ENCODE results near the gene PFN1. TPM values are rescaled to one million over a fixed set of nuclear protein-coding genes. Genes with fewer than 3 reads are reported as not detected.
A peak's percentile ranks its signal among the peaks of the same experiment; 100 is the strongest.

The PFN1 gene
- total RNA-seq, 1 donor from 2014 or later = 874 TPM

DNA sequence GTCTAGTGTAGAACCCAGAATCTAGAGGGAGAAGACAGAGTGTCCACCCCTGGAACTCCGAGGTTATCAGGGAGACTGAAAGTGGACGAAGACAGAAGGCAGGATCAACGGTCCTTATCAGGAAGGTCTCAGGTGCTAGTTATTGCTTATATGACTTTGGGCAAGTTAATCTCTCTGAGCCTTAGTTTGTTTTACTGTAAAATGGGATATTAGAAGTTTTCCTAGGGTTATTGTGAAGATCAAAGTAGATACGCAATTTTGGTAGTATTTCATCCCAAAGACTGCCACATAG lies 7.1 kb downstream of the PFN1 start:
- H3K4me3 Mint-ChIP-seq (ENCODE audit: unreplicated experiment) = peak overlapping the region; percentile 97
- peaks cover 26% of the 10 kb centered on the region for H3K36me3 Mint-ChIP-seq (ENCODE audit: low read depth, unreplicated experiment)
- peaks cover 37% of the 10 kb centered on the region for H3K4me1 Mint-ChIP-seq (ENCODE audit: unreplicated experiment)
- H3K27me3 Mint-ChIP-seq (ENCODE audit: unreplicated experiment) = peaks cover 18% of the 10 kb centered on the region
- no peak for DNase-seq (ENCODE audit: low spot score)
- peak overlapping the region; percentile 99 for H3K27ac Mint-ChIP-seq (ENCODE audit: unreplicated experiment)
- no peaks in the 10 kb centered on the region for H3K9me3 Mint-ChIP-seq (ENCODE audit: unreplicated experiment)
- TF ChIP-seq, protein P1, sequence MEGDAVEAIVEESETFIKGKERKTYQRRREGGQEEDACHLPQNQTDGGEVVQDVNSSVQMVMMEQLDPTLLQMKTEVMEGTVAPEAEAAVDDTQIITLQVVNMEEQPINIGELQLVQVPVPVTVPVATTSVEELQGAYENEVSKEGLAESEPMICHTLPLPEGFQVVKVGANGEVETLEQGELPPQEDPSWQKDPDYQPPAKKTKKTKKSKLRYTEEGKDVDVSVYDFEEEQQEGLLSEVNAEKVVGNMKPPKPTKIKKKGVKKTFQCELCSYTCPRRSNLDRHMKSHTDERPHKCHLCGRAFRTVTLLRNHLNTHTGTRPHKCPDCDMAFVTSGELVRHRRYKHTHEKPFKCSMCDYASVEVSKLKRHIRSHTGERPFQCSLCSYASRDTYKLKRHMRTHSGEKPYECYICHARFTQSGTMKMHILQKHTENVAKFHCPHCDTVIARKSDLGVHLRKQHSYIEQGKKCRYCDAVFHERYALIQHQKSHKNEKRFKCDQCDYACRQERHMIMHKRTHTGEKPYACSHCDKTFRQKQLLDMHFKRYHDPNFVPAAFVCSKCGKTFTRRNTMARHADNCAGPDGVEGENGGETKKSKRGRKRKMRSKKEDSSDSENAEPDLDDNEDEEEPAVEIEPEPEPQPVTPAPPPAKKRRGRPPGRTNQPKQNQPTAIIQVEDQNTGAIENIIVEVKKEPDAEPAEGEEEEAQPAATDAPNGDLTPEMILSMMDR (IDR thresholded peaks at IDR 0.05; ENCODE audit: unreplicated experiment) = no peak

DNA sequence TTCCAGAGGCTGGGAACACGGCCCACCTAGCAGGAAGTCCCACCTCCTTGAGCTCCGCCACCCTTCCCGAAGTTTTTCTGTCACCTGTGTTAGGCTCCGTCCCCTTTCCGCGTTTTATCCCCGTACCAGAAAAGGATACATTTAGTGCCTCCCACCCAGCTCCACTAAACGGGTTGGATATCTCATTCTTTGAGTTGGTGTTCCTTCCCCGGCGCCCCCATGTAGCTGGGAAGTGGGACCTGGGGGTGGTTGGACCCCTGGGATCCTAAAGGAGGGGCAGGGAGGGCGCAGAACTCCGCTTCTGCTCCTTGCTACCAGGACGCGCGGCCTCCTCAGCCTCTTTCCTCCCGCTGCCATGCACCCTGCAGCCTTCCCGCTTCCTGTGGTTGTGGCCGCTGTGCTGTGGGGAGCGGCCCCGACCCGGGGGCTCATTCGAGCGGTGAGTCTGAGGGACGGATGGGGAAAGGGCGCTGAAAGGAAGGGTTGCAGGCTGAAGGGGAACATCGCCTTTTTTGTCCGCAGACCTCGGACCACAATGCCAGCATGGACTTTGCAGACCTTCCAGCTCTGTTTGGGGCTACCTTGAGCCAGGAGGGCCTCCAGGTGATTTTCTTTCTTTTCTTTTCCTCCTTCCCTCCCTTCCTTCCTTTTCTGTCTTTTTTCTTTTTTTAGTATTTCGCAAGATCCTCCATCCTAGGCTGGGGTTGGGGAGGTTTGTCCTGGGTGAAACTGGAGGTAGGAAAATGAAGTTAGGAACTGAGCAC lies 7.6 kb downstream of the PFN1 start:
- Mint-ChIP-seq H3K4me1 (ENCODE audit: unreplicated experiment) (peaks cover 34% of the 10 kb centered on the region), H3K36me3 (ENCODE audit: low read depth, unreplicated experiment) (peaks cover 27% of the 10 kb centered on the region), H3K9me3 (ENCODE audit: unreplicated experiment) (no peaks in the 10 kb centered on the region), H3K27me3 (ENCODE audit: unreplicated experiment) (peaks cover 23% of the 10 kb centered on the region), H3K27ac (ENCODE audit: unreplicated experiment) (peak overlapping the region; percentile 99), H3K4me3 (ENCODE audit: unreplicated experiment) (peak overlapping the region; percentile 97)
- TF ChIP-seq, protein P1 (IDR thresholded peaks at IDR 0.05; ENCODE audit: unreplicated experiment) = no peak
- DNase-seq (ENCODE audit: low spot score) = peak; percentile 39

DNA sequence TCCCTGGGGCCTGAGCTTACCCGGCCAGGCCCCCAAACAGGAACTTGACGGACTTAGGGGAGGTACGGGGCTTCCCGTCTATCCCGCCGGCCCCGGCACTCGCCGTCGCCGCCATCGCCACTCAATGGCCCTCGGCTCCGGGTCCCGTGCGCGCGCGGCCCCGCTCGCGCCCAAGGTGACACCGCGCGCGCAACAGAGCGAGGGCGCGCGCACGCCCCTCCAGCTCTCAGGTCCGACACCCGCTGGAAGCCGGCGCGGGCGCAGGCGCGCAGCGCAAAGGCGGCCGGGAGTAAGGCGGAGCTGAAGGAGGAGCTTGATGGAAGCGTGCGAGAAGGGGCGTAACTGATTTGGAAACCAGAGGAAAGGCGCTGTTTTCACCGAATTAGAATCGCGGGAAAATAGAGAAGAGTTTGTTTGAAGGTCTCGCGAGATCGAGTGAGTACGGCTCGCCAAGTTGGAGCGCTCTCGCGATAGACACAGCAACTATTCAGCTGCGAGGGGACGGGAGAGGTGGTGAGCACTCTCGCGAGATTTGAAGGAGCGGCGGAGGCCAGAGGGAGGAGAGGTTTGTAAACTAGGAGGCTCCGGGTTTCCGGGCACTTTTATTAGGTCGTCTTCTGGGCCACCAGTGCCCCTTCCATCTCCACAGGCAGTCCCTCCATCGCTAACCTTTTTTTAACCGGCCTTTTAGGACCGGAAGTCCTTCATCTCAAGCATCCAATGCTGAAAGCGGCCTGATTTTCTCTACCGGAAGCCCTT lies 8.4 kb downstream of the PFN1 start, which contains the start of the genes RNF167 and SLC25A11:
RNF167 (plus strand) TSS at position 473 of the 759 bp plus-strand sequence. CDS start 642 bp downstream, outside the sequence.
SLC25A11 (minus strand) TSS at position 251 of the 759 bp plus-strand sequence; CDS start at position 115, 136 bp downstream.
- Mint-ChIP-seq H3K36me3 (ENCODE audit: low read depth, unreplicated experiment) (peaks cover 20% of the 10 kb centered on the region), H3K4me1 (ENCODE audit: unreplicated experiment) (peaks cover 26% of the 10 kb centered on the region)

DNA sequence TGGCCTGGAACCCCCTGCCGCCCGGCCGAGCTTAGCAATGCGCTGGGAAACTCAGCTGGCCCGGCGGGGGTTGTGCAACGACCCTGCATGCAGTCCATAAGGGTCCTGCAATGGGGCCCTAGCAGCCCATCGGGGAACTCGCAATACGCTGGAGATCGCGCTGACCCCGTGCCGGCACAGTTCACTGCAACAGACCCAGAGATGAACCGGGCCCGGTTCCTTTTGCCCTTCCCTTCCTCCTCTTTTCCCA lies 8.9 kb downstream of the PFN1 start:
- peak; percentile 37 for DNase-seq (ENCODE audit: low spot score)
- peaks cover 24% of the 10 kb centered on the region for H3K4me1 Mint-ChIP-seq (ENCODE audit: unreplicated experiment)
- H3K4me3 Mint-ChIP-seq (ENCODE audit: unreplicated experiment) = peak overlapping the region; percentile 97
- H3K27me3 Mint-ChIP-seq (ENCODE audit: unreplicated experiment) = peaks cover 19% of the 10 kb centered on the region
- TF ChIP-seq, protein P1 (IDR thresholded peaks at IDR 0.05; ENCODE audit: unreplicated experiment) = no peak
- peaks cover 18% of the 10 kb centered on the region for H3K36me3 Mint-ChIP-seq (ENCODE audit: low read depth, unreplicated experiment)
- H3K9me3 Mint-ChIP-seq (ENCODE audit: unreplicated experiment) = no peaks in the 10 kb centered on the region
- H3K27ac Mint-ChIP-seq (ENCODE audit: unreplicated experiment) = peak overlapping the region; percentile 90

More for the DNA sequence above, 8.4 kb downstream of the PFN1 start, which contains the start of the genes RNF167 and SLC25A11:
- peak; percentile 91 for DNase-seq (ENCODE audit: low spot score)
- peaks cover 19% of the 10 kb centered on the region for H3K27me3 Mint-ChIP-seq (ENCODE audit: unreplicated experiment)
- peak within 1 kb of the TSS; percentile 97 for H3K4me3 Mint-ChIP-seq (ENCODE audit: unreplicated experiment)
- H3K27ac Mint-ChIP-seq (ENCODE audit: unreplicated experiment) = peak within 1 kb of the TSS; percentile 99
- no peaks in the 10 kb centered on the region for H3K9me3 Mint-ChIP-seq (ENCODE audit: unreplicated experiment)
- TF ChIP-seq, protein P1 (IDR thresholded peaks at IDR 0.05; ENCODE audit: unreplicated experiment) = no peak

All from endothelial cell (in vitro differentiated cells).